Pancreas (tissue), 10 donors: Measurements from ENCODE around the gene CTCF. TPM values are rescaled to one million over a fixed set of nuclear protein-coding genes. Genes with fewer than 3 reads are reported as not detected.

Experiments used
- ATAC-seq, 4 donors: fragments of 200-7000 bp; cut with Tn5 transposase; one replicate each; pipeline versions ENCODE4 v1.8.0 to v1.9.1; 2020; ENCODE audit warnings: mild to moderate bottlenecking in 4 of 4, moderate library complexity in 4 of 4
- DNase-seq, 6 donors: peaks; one replicate each; pipeline ENCODE4 v3.0.0-alpha.2; 2020
- FAIRE-seq: peaks from 2 replicates; lab custom pipeline; 2012; peaks lifted over from hg19 to GRCh38; lab: Jason Lieb, UNC
- H3K27ac ChIP-seq, 4 donors: fragments of 200-600 bp; sonication (generic); 1 replicate in 3 of 4; 2 replicates in 1 of 4; pipeline versions ENCODE4 v1.5.0 to v1.8.0; 2020
- H3K27me3 ChIP-seq, 4 donors: fragments of 200-600 bp; one replicate each; pipeline ENCODE4 v1.8.0; 2021
- H3K36me3 ChIP-seq, 3 donors: fragments of 200-600 bp; sonication (generic) in 1 of 3; one replicate each; pipeline versions ENCODE4 v1.5.0 to v1.8.0; 2020 to 2021
- H3K4me1 ChIP-seq, 3 donors: fragments of 200-600 bp; one replicate each; pipeline ENCODE4 v1.8.0; 2021
- H3K4me3 ChIP-seq, 4 donors: fragments of 200-600 bp; sonication (generic) in 2 of 4; one replicate each; pipeline versions ENCODE4 v1.5.0 to v1.8.0; 2020 to 2021
- H3K9me3 ChIP-seq, 4 donors: fragments of 200-600 bp; one replicate each; pipeline ENCODE4 v1.8.0; 2021
- WGBS, 2 donors: extraction: QIAGEN DNeasy Blood & Tissue Kit; methylation state at CpG; one replicate each; pipeline ENCODE4 v1.1.7; 2013; 5-methylcytosine and 5-hydroxymethylcytosine counted together
- intact Hi-C, 3 donors: fragments of 100-400 bp; cut with DNase I; formaldehyde crosslinking; loops; one replicate each; pipeline versions ENCODE4 v1.11.1 to v1.14.2; 2022
- polyA plus RNA-seq, 2 donors: library from polyadenylated mRNA; stranded (reverse); fragments of 200-250 nt; gene quantifications; one replicate each; pipeline ENCODE4 v1.2.3, GENCODE V29; 2013
- total RNA-seq, 6 donors: library from RNA; stranded (reverse); fragmentation: NEBNext Ultra II Directional in 4 of 6; extraction: Animal tissue kit (Norgen Biotek cat#: 25700) in 4 of 6; gene quantifications; one replicate each; pipeline versions ENCODE4 v1.2.1 to v1.2.4, GENCODE V29; 2021 to 2023
- TF ChIP-seq, protein P1 (sequence below), 4 donors: fragments of 200-600 bp; sonication (generic) in 3 of 4; IDR thresholded peaks; one replicate each; pipeline versions ENCODE4 v1.5.0 to v1.8.0; 2021; ENCODE audit warnings: antibody characterized with exemption in 4 of 4
- donor health status: healthy with polysubstance abuse.
- donor health status: DM: no; HTN: no; CAD: no; lungs with moderate emphysema.
- donor health status: DM: no; HTN: no; CAD: no.
- donor health status: control.
- donor health status: control.
- donor health status: Bipolar disorder and iron deficiency.
- donor health status: DM: yes; HTN: yes; CAD: no.
- donor health status: DM: no; HTN: no; CAD: no.
- donor health status: DM: no; HTN: no; CAD: no.
- donor health status: DM: yes; HTN: yes; CAD: no.

CTCF gene
- total and polyA plus RNA-seq, 8 donors: 13.3 to 25.2 (median 17.0) TPM

DNA sequence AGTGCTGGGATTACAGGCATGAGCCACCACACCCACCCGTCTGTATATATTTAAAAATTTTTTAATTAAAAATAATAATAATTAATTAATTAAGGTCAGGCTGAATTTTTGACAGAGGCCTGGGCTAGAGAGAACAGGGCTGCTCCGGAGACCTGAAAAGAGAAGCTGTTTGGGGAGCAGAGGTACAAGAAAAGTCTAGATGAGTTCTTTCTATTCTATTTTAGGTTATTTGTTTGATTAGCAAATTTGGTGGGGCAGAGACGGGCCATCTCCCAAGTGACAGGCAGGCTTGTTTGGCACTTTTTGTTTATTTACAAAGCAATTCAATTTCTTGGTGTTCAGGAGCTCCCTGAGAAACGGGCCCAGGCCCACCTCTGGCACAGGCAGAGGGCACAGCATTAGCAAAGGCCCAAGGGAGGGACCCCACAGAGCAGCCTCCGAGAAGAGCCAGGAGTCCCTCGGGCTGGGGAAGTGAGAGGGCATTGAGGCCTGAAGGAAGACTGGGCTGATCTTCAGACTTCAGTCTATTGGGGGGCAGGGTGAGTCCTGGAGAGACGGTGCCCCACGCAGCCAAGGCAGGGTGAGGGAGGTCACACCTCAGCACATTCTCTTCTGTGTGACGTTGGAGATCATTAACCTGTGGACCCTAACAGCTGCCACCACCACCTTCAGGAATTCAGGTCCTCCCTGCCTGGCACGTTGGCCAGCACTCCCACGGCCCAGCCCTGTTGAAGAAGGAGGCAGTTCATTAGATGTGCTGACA lies 44.5 kb upstream of the CTCF start:
- WGBS, 2 donors: 59 to 64% methylated on average over 11 of the region's 11 CpGs
- intact Hi-C loops: no loop called here
- H3K36me3 ChIP-seq: no peaks in the 10 kb centered on the region
- no peak overlapping the region for H3K27ac ChIP-seq
- TF ChIP-seq, protein P1, sequence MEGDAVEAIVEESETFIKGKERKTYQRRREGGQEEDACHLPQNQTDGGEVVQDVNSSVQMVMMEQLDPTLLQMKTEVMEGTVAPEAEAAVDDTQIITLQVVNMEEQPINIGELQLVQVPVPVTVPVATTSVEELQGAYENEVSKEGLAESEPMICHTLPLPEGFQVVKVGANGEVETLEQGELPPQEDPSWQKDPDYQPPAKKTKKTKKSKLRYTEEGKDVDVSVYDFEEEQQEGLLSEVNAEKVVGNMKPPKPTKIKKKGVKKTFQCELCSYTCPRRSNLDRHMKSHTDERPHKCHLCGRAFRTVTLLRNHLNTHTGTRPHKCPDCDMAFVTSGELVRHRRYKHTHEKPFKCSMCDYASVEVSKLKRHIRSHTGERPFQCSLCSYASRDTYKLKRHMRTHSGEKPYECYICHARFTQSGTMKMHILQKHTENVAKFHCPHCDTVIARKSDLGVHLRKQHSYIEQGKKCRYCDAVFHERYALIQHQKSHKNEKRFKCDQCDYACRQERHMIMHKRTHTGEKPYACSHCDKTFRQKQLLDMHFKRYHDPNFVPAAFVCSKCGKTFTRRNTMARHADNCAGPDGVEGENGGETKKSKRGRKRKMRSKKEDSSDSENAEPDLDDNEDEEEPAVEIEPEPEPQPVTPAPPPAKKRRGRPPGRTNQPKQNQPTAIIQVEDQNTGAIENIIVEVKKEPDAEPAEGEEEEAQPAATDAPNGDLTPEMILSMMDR (IDR thresholded peaks at IDR 0.05): no peak
- ATAC-seq (no peak), FAIRE-seq (no peak), DNase-seq (no peak)
- no peaks in the 10 kb centered on the region for H3K9me3 ChIP-seq
- no peak overlapping the region for H3K4me3 ChIP-seq
- no peaks in the 10 kb centered on the region for H3K27me3 ChIP-seq
- no peaks in the 10 kb centered on the region for H3K4me1 ChIP-seq

DNA sequence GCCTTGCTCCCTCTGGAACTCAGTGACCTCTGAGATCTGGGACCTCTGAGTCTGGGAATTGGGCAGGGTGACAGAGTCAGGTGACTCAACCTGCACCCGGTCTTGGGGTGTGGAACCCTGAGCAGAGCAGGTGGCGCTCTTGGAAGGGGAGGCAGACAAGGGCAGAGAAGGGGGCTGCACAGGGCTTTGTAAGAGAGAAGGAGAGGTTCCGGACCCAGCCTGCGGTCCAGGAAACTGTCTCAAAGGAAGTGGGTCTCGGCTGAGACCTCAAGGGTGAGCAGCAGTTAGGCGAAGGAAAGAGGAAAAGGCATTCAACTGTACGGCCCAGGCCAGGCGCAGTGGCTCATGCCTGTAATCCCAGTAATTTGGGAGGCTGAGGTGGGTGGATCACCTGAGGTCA lies 43.6 kb upstream of the CTCF start:
- DNase-seq: no peak
- Histone ChIP-seq H3K27ac (no peak overlapping the region), H3K36me3 (no peaks in the 10 kb centered on the region), H3K4me1 (no peaks in the 10 kb centered on the region), H3K4me3 (no peak overlapping the region), H3K9me3 (no peaks in the 10 kb centered on the region), H3K27me3 (no peaks in the 10 kb centered on the region)
- ATAC-seq: no peak
- WGBS, 2 donors: 82 to 85% methylated on average over 8 of the region's 8 CpGs
- no peak for FAIRE-seq
- TF ChIP-seq, protein P1 (IDR thresholded peaks at IDR 0.05): no peak
- intact Hi-C loops: no loop called here

DNA sequence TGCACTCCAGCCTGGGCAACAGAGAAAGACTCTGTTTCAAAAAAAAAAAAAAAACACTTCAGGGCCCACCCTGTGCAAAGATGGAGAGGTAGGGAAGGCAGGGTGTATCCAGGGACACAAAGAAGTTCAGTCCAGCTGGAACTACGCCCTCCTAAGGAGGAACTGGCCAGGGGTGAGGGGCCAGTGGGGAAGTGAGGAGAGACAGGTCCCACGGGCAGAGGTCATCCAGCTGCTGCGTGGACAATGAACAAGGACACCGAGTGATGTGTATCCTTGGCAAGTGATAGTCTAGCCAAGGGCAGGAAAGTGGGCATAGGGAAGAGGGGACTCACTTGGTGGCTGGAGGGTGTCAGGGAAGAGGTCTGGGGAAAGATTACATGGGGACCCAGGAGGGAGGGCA lies 43.1 kb upstream of the CTCF start:
- 61 to 71% methylated on average over 4 of the region's 4 CpGs for WGBS, 2 donors
- no peak for DNase-seq
- intact Hi-C loops: no loop called here
- no peak for ATAC-seq
- H3K27ac ChIP-seq: no peak overlapping the region
- H3K4me1 ChIP-seq: no peaks in the 10 kb centered on the region
- no peak overlapping the region for H3K4me3 ChIP-seq
- H3K36me3 ChIP-seq: no peaks in the 10 kb centered on the region
- TF ChIP-seq, protein P1 (IDR thresholded peaks at IDR 0.05): no peak
- no peaks in the 10 kb centered on the region for H3K9me3 ChIP-seq
- no peak for FAIRE-seq
- no peaks in the 10 kb centered on the region for H3K27me3 ChIP-seq

DNA sequence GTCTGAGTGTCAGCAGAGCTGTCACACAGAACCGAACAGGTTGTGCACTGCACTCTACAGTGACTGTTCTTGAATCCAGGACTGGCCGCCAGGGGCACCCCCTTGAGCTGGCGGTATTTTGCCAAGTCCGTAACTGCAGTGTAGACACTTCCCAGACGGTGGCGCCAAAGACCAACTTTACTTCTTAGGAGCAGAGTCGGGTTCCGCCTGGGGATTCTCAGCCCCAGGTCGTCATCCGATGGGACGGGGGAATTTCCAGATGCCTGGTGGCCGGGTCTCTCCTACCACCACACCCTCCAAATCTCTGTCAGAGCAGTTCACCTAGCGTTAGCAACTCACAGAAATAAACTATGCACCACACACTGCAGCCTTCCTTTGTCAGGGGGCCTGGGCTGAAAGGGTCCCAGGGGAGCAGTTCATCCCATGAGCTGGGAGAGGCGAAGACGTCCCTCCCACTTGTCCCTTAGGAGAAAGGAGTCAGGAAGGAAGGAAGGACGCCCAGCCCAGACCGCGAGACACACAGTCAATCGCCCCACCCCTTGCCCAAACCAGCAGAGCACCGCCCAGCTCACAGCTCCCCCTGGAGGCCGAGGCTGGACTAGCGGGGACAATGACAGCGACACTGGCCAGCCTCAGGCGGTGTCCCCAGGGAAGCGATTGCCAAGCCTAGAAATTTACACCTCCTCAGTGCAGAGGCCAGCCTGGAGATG lies 41.1 kb upstream of the CTCF start:
- Histone ChIP-seq H3K9me3 (no peaks in the 10 kb centered on the region), H3K27me3 (no peaks in the 10 kb centered on the region), H3K27ac (peak overlapping the region; percentile 63 to 90 (median 72)), H3K4me3 (peak overlapping the region in 3 of 4 donors; percentile 13 to 38 (median 33)), H3K36me3 (no peaks in the 10 kb centered on the region), H3K4me1 (no peaks in the 10 kb centered on the region)
- TF ChIP-seq, protein P1 (IDR thresholded peaks at IDR 0.05): peak; percentile 59 to 74 (median 70)
- intact Hi-C loops: loop anchor here in 2 of 3 donors (10.0 kb wide), 2 partner anchors 144 to 414 kb away; partner anchors contain the start of genes ACD (in 1 of the 2), C16orf86 (in 1 of the 2), CTRL (in 1 of the 2) and ENKD1 (in 1 of the 2)
- peak; percentile 89 to 98 (median 96) for DNase-seq
- 0% methylated on average over 25 of the region's 25 CpGs for WGBS, 2 donors
- ATAC-seq: peak; percentile 95 to 98 (median 96)
- no peak for FAIRE-seq
